SK-N-MC (cell line): ENCODE measurements around the gene USP13.

Source experiments
- EZH2 ChIP-seq: fragments of 200-600 bp; sonication (generic); IDR thresholded peaks from one replicate; pipeline ENCODE4 v1.6.1; 2017; ENCODE audit warnings: antibody characterized with exemption
- POLR2AphosphoS5 ChIP-seq: IDR thresholded peaks from 2 replicates; pipeline ENCODE4 v1.6.1; 2012; ENCODE audit warnings: mild to moderate bottlenecking, low read depth, low read length, borderline replicate concordance

- no peak for TF ChIP-seq POLR2AphosphoS5
- TF ChIP-seq EZH2: no peak
Measured at GRCh38 chr3:179828738-179829137, 175.9 kb downstream of the USP13 start.
